IMR-90 (cell line): Measurements from ENCODE around the gene ZBTB3. TPM values are rescaled to one million over a fixed set of nuclear protein-coding genes. Genes with fewer than 3 reads are reported as not detected.

Source experiments
- ATAC-seq: fragments of 200-7000 bp; cut with Tn5 transposase; 2 replicates; pipeline ENCODE4 v1.9.1; 2020; ENCODE audit warnings: low read depth, mild to moderate bottlenecking, moderate library complexity
- BruUV-seq: library from RNA; stranded (reverse); fragments of 400-500 nt; replicated peaks from 2 replicates; lab custom pipeline; 2021; lab: Mats Ljungman, UMichigan
- CTCF ChIA-PET: fragments of 300-600 bp; formaldehyde crosslinking; extraction: SDS; loops from one replicate; lab custom pipeline; 2021; ENCODE audit warnings: antibody characterized with exemption; lab: Yijun Ruan, JAX
- POLR2A ChIA-PET: fragments of 300-600 bp; sonication (Branson Sonifier 250); formaldehyde crosslinking; loops from one replicate; lab custom pipeline; 2022; ENCODE audit warnings: antibody characterized with exemption; ENCODE audit not compliant: unreplicated experiment; lab: Charles Lee
- DNase-seq: peaks from one replicate; pipeline ENCODE4 v3.0.0; 2013
- H2AFZ ChIP-seq: replicated peaks from 2 replicates; pipeline ENCODE3; 2013; ENCODE audit warnings: low read length, mild to moderate bottlenecking; ENCODE audit not compliant: poor library complexity
- H2AK5ac ChIP-seq: 2 replicates; pipeline ENCODE4 v1.6.1; 2013; ENCODE audit warnings: low read depth, low read length, inconsistent platforms
- H2AK9ac ChIP-seq: replicated peaks from 2 replicates; pipeline ENCODE3; 2013; ENCODE audit warnings: mild to moderate bottlenecking, low read depth, low read length, moderate library complexity; ENCODE audit not compliant: poor library complexity
- H2BK120ac ChIP-seq: 2 replicates; pipeline ENCODE4 v1.6.1; 2013; ENCODE audit warnings: low read depth, low read length, inconsistent platforms
- H2BK15ac ChIP-seq: 3 replicates; pipeline ENCODE4 v1.6.1; 2013; ENCODE audit warnings: low read depth, low read length, inconsistent platforms
- H2BK20ac ChIP-seq: 2 replicates; pipeline ENCODE4 v1.6.1; 2013; ENCODE audit warnings: low read depth, mild to moderate bottlenecking, inconsistent platforms, low read length, moderate library complexity
- H2BK5ac ChIP-seq: 2 replicates; pipeline ENCODE4 v1.6.1; 2013; ENCODE audit warnings: mild to moderate bottlenecking, low read depth, low read length, inconsistent platforms; ENCODE audit not compliant: poor library complexity, severe bottlenecking
- H3K14ac ChIP-seq: replicated peaks from 2 replicates; pipeline ENCODE4 v1.6.1; 2013; ENCODE audit warnings: low read depth, low read length, inconsistent platforms
- H3K18ac ChIP-seq: 2 replicates; pipeline ENCODE4 v1.6.1; 2013; ENCODE audit warnings: low read depth, low read length, control low read depth
- H3K23ac ChIP-seq: 2 replicates; pipeline ENCODE4 v1.6.1; 2013; ENCODE audit warnings: low read depth, low read length, inconsistent platforms
- H3K27ac ChIP-seq: 2 replicates; pipeline ENCODE4 v1.5.1; 2013; ENCODE audit warnings: mild to moderate bottlenecking, control low read depth, low read length; ENCODE audit not compliant: insufficient read depth
- H3K27me3 ChIP-seq: 2 replicates; pipeline ENCODE4 v1.6.1; 2013; ENCODE audit warnings: low read length; ENCODE audit not compliant: control insufficient read depth, insufficient read depth
- H3K36me3 ChIP-seq: 2 replicates; pipeline ENCODE4 v1.6.1; 2013; ENCODE audit warnings: low read length, mixed read lengths; ENCODE audit not compliant: control insufficient read depth, insufficient read depth
- H3K4ac ChIP-seq: 2 replicates; pipeline ENCODE4 v1.6.1; 2013; ENCODE audit warnings: low read depth, low read length, inconsistent platforms
- H3K4me1 ChIP-seq: 2 replicates; pipeline ENCODE4 v1.6.1; 2013; ENCODE audit warnings: low read length, mixed read lengths; ENCODE audit not compliant: control insufficient read depth, insufficient read depth
- H3K4me2 ChIP-seq: 2 replicates; pipeline ENCODE4 v1.6.1; 2013; ENCODE audit warnings: low read depth, mild to moderate bottlenecking, control low read depth, low read length, moderate library complexity
- H3K4me3 ChIP-seq: 2 replicates; pipeline ENCODE4 v1.5.1; 2013; ENCODE audit warnings: low read depth, mild to moderate bottlenecking, control low read depth, low read length, moderate library complexity; ENCODE audit not compliant: insufficient read depth
- H3K56ac ChIP-seq: 2 replicates; pipeline ENCODE4 v1.6.1; 2013; ENCODE audit warnings: low read length, inconsistent platforms; ENCODE audit not compliant: insufficient read depth; ENCODE audit errors: extremely low read depth
- H3K79me1 ChIP-seq, 2 experiments: 2 replicates each; pipeline ENCODE4 v1.6.1; 2013; ENCODE audit warnings: low read length in 2 of 2, inconsistent platforms in 1 of 2, low read depth in 1 of 2
- H3K9ac ChIP-seq: 2 replicates; pipeline ENCODE4 v1.6.1; 2013; ENCODE audit warnings: low read depth, low read length, control low read depth
- H3K9me1 ChIP-seq: 2 replicates; pipeline ENCODE4 v1.6.1; 2013; ENCODE audit warnings: low read length, inconsistent platforms; ENCODE audit not compliant: insufficient read depth
- H3K9me3 ChIP-seq: 2 replicates; pipeline ENCODE4 v1.6.1; 2013; ENCODE audit warnings: low read length; ENCODE audit not compliant: control insufficient read depth, insufficient read depth
- H4K20me1 ChIP-seq: 2 replicates; pipeline ENCODE4 v1.6.1; 2013; ENCODE audit warnings: low read length, inconsistent platforms; ENCODE audit not compliant: insufficient read depth
- H4K5ac ChIP-seq: 2 replicates; pipeline ENCODE4 v1.6.1; 2013; ENCODE audit warnings: mild to moderate bottlenecking, low read depth, low read length, control low read depth
- H4K8ac ChIP-seq, 2 experiments: 2 replicates each; pipeline ENCODE4 v1.6.1; 2013; ENCODE audit warnings: low read depth in 2 of 2, low read length in 2 of 2, control low read depth in 1 of 2, inconsistent platforms in 1 of 2
- H4K91ac ChIP-seq: 2 replicates; pipeline ENCODE4 v1.6.1; 2013; ENCODE audit warnings: low read depth, low read length, inconsistent platforms; ENCODE audit not compliant: insufficient read depth
- MAZ ChIP-seq: IDR thresholded peaks from 2 replicates; pipeline ENCODE4 v1.6.1; 2012; ENCODE audit warnings: low read depth, mild to moderate bottlenecking, low read length, improper control_type of control experiment, moderate library complexity, borderline replicate concordance
- MXI1 ChIP-seq: IDR thresholded peaks from 2 replicates; pipeline ENCODE4 v1.6.1; 2012; ENCODE audit warnings: low read depth, mild to moderate bottlenecking, low read length, moderate library complexity, borderline replicate concordance
- POLR2A ChIP-seq: IDR thresholded peaks from 2 replicates; pipeline ENCODE4 v1.6.1; 2012; ENCODE audit warnings: mild to moderate bottlenecking, low read depth, low read length
- WGBS, 2 experiments: methylation state at CpG; one replicate each; pipeline versions ENCODE4 v1.1.5 to v1.1.7; 2013; ENCODE audit warnings: missing lambda C conversion rate in 2 of 2; ENCODE audit not compliant: insufficient read length in 1 of 2; ENCODE audit errors: extremely low coverage in 2 of 2; 5-methylcytosine and 5-hydroxymethylcytosine counted together
- dilution Hi-C: fragments of 300-500 bp; cut with HindIII; formaldehyde crosslinking; loops from one replicate; pipeline ENCODE4 v1.14.3; 2018; ENCODE audit warnings: low sequenced_read_pairs; ENCODE audit not compliant: unreplicated experiment
- in situ Hi-C: fragments of 300-500 bp; cut with MboI; formaldehyde crosslinking; loops from 3 replicates; pipeline ENCODE4 v1.14.3; 2019; ENCODE audit warnings: low sequenced_read_pairs, inconsistent platforms, mixed read lengths
- intact Hi-C: fragments of 100-400 bp; cut with micrococcal nuclease; formaldehyde crosslinking; loops from 2 replicates; pipeline ENCODE4 v1.10.0; 2022
- polyA plus RNA-seq, 3 experiments: library from polyadenylated mRNA; depleted of rRNA; stranded (reverse); fragments of >200 nt; gene quantifications; 2 replicates each; pipeline ENCODE4 v1.2.3, GENCODE V29; 2012; ENCODE audit warnings: low replicate concordance in 1 of 3
- total RNA-seq: library from RNA; depleted of rRNA; stranded (reverse); fragments of >200 nt; gene quantifications from 2 replicates; pipeline ENCODE4 v1.2.3, GENCODE V29; 2012
- TF ChIP-seq, protein P1 (sequence below): fragments of 150-350 bp; IDR thresholded peaks from 2 replicates; pipeline ENCODE4 v1.6.1; 2016; ENCODE audit warnings: low read depth, mild to moderate bottlenecking, low read length, moderate library complexity, borderline replicate concordance

Gene ZBTB3
- total and polyA plus RNA-seq, 2 of the 4 experiments (the other 2 are of a cell fraction) = 3.4 to 8.1 TPM

DNA sequence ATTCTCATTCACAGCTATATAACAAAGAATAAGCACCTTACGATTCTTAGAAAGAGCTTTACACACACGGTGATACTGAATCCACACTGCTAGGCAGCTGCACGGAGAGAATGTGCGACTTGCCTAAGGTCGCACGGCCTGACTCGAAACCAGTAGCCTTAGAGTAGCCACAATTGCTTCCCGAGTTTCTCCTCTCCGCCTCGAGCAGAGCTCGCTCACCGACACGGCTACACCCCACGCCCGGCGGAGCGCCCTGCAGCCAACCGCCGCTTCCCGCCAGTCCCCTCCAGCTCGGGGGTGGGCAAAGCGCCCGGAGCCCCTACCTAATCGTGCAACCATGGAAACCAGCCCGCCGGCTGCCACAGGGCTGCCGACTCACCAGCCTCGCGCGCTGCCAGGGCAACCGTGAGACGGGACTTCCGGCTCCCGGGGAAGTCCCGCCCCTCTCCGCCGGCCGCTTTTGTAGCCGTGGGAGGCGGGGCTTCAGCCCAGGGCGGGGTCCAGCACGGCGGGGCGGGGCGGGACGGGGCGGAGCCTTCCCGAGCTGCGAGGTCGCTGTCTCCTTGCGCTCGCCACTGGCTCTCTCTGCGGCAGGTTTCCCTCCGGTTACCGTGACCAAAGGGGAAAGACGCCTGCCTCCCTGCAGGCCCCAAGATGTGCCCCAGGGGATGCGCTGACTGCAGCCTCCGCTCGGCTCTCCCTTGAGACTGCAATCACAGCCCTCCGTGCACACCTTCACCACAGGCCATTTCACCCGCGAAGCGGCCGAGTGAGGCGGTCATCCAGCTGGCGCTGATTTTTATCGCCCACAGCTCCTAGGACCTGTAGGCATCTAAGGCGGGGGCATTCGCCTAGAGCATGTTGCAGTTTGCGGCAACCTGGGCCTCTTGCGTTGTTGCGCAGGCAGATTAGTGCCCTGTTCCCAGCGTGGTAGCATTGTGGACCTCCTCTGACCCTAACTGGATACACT is 47.8 kb downstream of the ZBTB3 start:
- Histone ChIP-seq H2BK5ac (peak overlapping the region; percentile 41), H4K8ac (peak overlapping the region; percentile 83 to 84), H4K20me1 (no peaks in the 10 kb centered on the region), H3K23ac (peak overlapping the region; percentile 99), H3K18ac (peak overlapping the region; percentile 13; the same call in 1 of the 2 replicates), H2AK5ac (peak overlapping the region; percentile 67), H3K4ac (peak overlapping the region; percentile 90), H4K91ac (peak overlapping the region; percentile 55), H3K36me3 (peaks cover 13% of the 10 kb centered on the region), H2BK20ac (no peak overlapping the region), H2BK15ac (peak overlapping the region; percentile 8; the same call in 1 of the 3 replicates), H3K9ac (peak overlapping the region; percentile 79), H3K27ac (peak overlapping the region; percentile 33), H3K4me1 (peaks cover 16% of the 10 kb centered on the region), H2AK9ac (peak overlapping the region; percentile 95), H3K4me3 (peak overlapping the region; percentile 55), H2BK120ac (peak overlapping the region; percentile 80), H4K5ac (peak overlapping the region; percentile 33; the same call in 1 of the 2 replicates), H3K56ac (peak overlapping the region; percentile 75), H3K14ac (peak overlapping the region; percentile 97), H3K9me3 (no peaks in the 10 kb centered on the region), H3K27me3 (no peaks in the 10 kb centered on the region), H2AFZ (peak overlapping the region; percentile 98), H3K9me1 (peaks cover 17% of the 10 kb centered on the region), H3K79me1 (peaks cover 18 to 53% of the 10 kb centered on the region in 2 experiments), H3K4me2 (peak overlapping the region; percentile 94)
- no TSS peak for BruUV-seq
- dilution Hi-C loops (no loop called here), intact Hi-C loops (no loop called here), in situ Hi-C loops (no loop called here)
- DNase-seq (peak; percentile 91), ATAC-seq (peak; percentile 90)
- 9% methylated on average over 46 of the region's 73 CpGs; no CpG with 5 or more reads in 1 of the 2 experiments for WGBS, 2 experiments
- TF ChIP-seq, protein P1, sequence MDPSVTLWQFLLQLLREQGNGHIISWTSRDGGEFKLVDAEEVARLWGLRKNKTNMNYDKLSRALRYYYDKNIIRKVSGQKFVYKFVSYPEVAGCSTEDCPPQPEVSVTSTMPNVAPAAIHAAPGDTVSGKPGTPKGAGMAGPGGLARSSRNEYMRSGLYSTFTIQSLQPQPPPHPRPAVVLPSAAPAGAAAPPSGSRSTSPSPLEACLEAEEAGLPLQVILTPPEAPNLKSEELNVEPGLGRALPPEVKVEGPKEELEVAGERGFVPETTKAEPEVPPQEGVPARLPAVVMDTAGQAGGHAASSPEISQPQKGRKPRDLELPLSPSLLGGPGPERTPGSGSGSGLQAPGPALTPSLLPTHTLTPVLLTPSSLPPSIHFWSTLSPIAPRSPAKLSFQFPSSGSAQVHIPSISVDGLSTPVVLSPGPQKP = no peak
- 0 out of 2 replicates have a peak, but pooled peaks have one; percentile 31 for TF ChIP-seq POLR2A
- TF ChIP-seq MXI1 = peak; percentile 82
- TF ChIP-seq MAZ = peak; percentile 41; the same call in 1 of the 2 replicates
- CTCF ChIA-PET = interaction anchor here (0.9 to 1.9 kb wide), 4 partner anchors 12 to 80 kb away, joined by 3 to 6 read pairs (median 4); partner anchors contain the start of gene LRRN4CL
- POLR2A ChIA-PET = interaction anchor here (0.5 to 1.1 kb wide), 2 partner anchors 20 to 603 kb away, joined by 3 to 11 read pairs; no protein-coding TSS in a partner anchor
